ENCODE results near the gene NPFFR2. TPM values are rescaled to one million over a fixed set of nuclear protein-coding genes. Genes with fewer than 3 reads are reported as not detected.
"Not testable (repeated sequence)": the region's sequence is repeated elsewhere in the genome, so short reads cannot be mapped to it uniquely, and the experiment has no call there.

Gene NPFFR2
- total RNA-seq, 1 donor from 2014 or later, result not detected

- Histone ChIP-seq H3K27ac (no peak overlapping the region), H3K4me3 (no peak overlapping the region), H3K9me3 (no peaks in the 10 kb centered on the region), H3K36me3 (no peaks in the 10 kb centered on the region), H3K27me3 (no peaks in the 10 kb centered on the region), H3K4me1 (no peaks in the 10 kb centered on the region)
- DNase-seq (ENCODE audit: low spot score in 2 of 2), result no peak
- intact Hi-C loops (cut with DNase I), result no loop called here
- TF ChIP-seq, protein P1, sequence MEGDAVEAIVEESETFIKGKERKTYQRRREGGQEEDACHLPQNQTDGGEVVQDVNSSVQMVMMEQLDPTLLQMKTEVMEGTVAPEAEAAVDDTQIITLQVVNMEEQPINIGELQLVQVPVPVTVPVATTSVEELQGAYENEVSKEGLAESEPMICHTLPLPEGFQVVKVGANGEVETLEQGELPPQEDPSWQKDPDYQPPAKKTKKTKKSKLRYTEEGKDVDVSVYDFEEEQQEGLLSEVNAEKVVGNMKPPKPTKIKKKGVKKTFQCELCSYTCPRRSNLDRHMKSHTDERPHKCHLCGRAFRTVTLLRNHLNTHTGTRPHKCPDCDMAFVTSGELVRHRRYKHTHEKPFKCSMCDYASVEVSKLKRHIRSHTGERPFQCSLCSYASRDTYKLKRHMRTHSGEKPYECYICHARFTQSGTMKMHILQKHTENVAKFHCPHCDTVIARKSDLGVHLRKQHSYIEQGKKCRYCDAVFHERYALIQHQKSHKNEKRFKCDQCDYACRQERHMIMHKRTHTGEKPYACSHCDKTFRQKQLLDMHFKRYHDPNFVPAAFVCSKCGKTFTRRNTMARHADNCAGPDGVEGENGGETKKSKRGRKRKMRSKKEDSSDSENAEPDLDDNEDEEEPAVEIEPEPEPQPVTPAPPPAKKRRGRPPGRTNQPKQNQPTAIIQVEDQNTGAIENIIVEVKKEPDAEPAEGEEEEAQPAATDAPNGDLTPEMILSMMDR (IDR thresholded peaks at IDR 0.05), result no peak
These were observed 80.1 kb downstream of the NPFFR2 start for GRCh38 chr4:72111863-72112262.

- TF ChIP-seq, protein P1 (IDR thresholded peaks at IDR 0.05), result no peak
- no peak overlapping the region for H3K4me3 ChIP-seq
- intact Hi-C loops (cut with DNase I), result no loop called here
- no peak overlapping the region for H3K27ac ChIP-seq
- H3K4me1 ChIP-seq, result no peaks in the 10 kb centered on the region
- H3K27me3 ChIP-seq, result no peaks in the 10 kb centered on the region
- H3K36me3 ChIP-seq, result no peaks in the 10 kb centered on the region
- H3K9me3 ChIP-seq, result no peaks in the 10 kb centered on the region
- DNase-seq (ENCODE audit: low spot score in 2 of 2), result no peak
These were observed 80.8 kb downstream of the NPFFR2 start for GRCh38 chr4:72112514-72113156.

GRCh38 chr4:72118017-72118416 lies 86.2 kb downstream of the NPFFR2 start:
- H3K4me3 ChIP-seq, result no peak overlapping the region
- TF ChIP-seq, protein P1 (IDR thresholded peaks at IDR 0.05), result no peak
- H3K27ac ChIP-seq, result no peak overlapping the region
- intact Hi-C loops (cut with DNase I), result no loop called here
- H3K9me3 ChIP-seq, result no peaks in the 10 kb centered on the region
- H3K36me3 ChIP-seq, result no peaks in the 10 kb centered on the region
- no peaks in the 10 kb centered on the region for H3K4me1 ChIP-seq
- DNase-seq (ENCODE audit: low spot score in 2 of 2), result no peak
- no peaks in the 10 kb centered on the region for H3K27me3 ChIP-seq

GRCh38 chr4:72119946-72120345 lies 88.1 kb downstream of the NPFFR2 start:
- intact Hi-C loops (cut with DNase I), result no loop called here
- no peaks in the 10 kb centered on the region for H3K9me3 ChIP-seq
- TF ChIP-seq, protein P1 (IDR thresholded peaks at IDR 0.05), result no peak

GRCh38 chr4:72128741-72129140 lies 96.9 kb downstream of the NPFFR2 start:
- no peaks in the 10 kb centered on the region for H3K4me1 ChIP-seq
- DNase-seq (ENCODE audit: low spot score in 2 of 2), result no peak
- no peaks in the 10 kb centered on the region for H3K9me3 ChIP-seq
- TF ChIP-seq, protein P1 (IDR thresholded peaks at IDR 0.05), result no peak
- no peak overlapping the region for H3K4me3 ChIP-seq
- H3K27ac ChIP-seq, result no peak overlapping the region
- no peaks in the 10 kb centered on the region for H3K36me3 ChIP-seq
- intact Hi-C loops (cut with DNase I), result no loop called here
- H3K27me3 ChIP-seq, result no peaks in the 10 kb centered on the region

More at GRCh38 chr4:72119946-72120345, 88.1 kb downstream of the NPFFR2 start:
- DNase-seq (ENCODE audit: low spot score in 2 of 2), result no peak
- no peaks in the 10 kb centered on the region for H3K4me1 ChIP-seq
- H3K27ac ChIP-seq, result no peak overlapping the region
- no peaks in the 10 kb centered on the region for H3K27me3 ChIP-seq
- H3K36me3 ChIP-seq, result no peaks in the 10 kb centered on the region
- no peak overlapping the region for H3K4me3 ChIP-seq

- no peaks in the 10 kb centered on the region for H3K4me1 ChIP-seq
- intact Hi-C loops (cut with DNase I), result no loop called here
- no peak for DNase-seq (ENCODE audit: low spot score in 2 of 2)
- no peaks in the 10 kb centered on the region for H3K9me3 ChIP-seq
- TF ChIP-seq, protein P1 (IDR thresholded peaks at IDR 0.05), result no peak
- no peaks in the 10 kb centered on the region for H3K36me3 ChIP-seq
- H3K4me3 ChIP-seq, result no peak overlapping the region
- no peaks in the 10 kb centered on the region for H3K27me3 ChIP-seq
- H3K27ac ChIP-seq, result no peak overlapping the region
These were observed 104.6 kb downstream of the NPFFR2 start for GRCh38 chr4:72136429-72136828.

DNA sequence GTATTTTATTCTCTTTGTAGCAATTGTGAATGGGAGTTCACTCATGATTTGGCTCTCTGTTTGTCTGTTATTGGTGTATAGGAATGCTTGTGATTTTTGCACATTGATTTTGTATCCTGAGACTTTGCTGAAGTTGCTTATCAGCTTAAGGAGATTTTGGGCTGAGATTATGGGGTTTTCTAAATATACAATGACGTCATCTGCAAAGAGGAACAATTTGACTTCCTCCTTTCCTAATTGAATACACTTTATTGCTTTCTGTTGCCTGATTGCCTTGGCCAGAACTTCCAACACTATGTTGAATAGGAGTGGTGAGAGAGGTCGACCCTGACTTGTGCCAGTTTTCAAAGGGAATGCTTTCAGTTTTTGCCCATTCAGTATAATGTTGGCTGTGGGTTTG lies 108.2 kb downstream of the NPFFR2 start:
- H3K36me3 ChIP-seq; DNase-seq (ENCODE audit: low spot score in 2 of 2); H3K4me3 ChIP-seq; H3K9me3 ChIP-seq; H3K4me1 ChIP-seq; intact Hi-C loops (cut with DNase I); H3K27ac ChIP-seq; H3K27me3 ChIP-seq: not testable (repeated sequence)

Measured in ascending aorta (tissue), 2 donors.